H1 (cell line): Measurements from ENCODE around the gene CLDN16. TPM values are rescaled to one million over a fixed set of nuclear protein-coding genes. Genes with fewer than 3 reads are reported as not detected.

Experiments
- HDAC2 ChIP-seq, 2 experiments: fragments of 300-600 bp in 1 of 2; sonication (generic) in 1 of 2; IDR thresholded peaks; 2 replicates each; pipeline ENCODE4 v1.6.1; 2011 to 2012; ENCODE audit warnings: low read depth in 2 of 2, low read length in 2 of 2, mild to moderate bottlenecking in 2 of 2, moderate library complexity in 2 of 2, borderline replicate concordance in 1 of 2, inconsistent platforms in 1 of 2
- polyA plus RNA-seq, 7 experiments: library from polyadenylated mRNA; depleted of rRNA in 3 of 7; stranded (reverse) in 5 of 7; unstranded in 2 of 7; fragments of >200 nt in 5 of 7; fragments of 200-250 nt in 2 of 7; gene quantifications; 1 replicate in 5 of 7; 2 replicates in 1 of 7; 4 replicates in 1 of 7; pipeline versions ENCODE4 v1.2.1 to v1.2.3, GENCODE V29; 2011 to 2013; ENCODE audit warnings: missing spikeins in 2 of 7, mixed read lengths in 2 of 7
- total RNA-seq: library from RNA; stranded (reverse); fragmentation: NEBNext Ultra II Directional; extraction: Animal tissue kit (Norgen Biotek cat#: 25700); gene quantifications from 2 replicates; pipeline ENCODE4 v1.2.1, GENCODE V29; 2021

CLDN16 gene
- total and polyA plus RNA-seq, 2 of the 8 experiments (the other 6 are each of a cell fraction or from before 2014, with no cell fraction given) = not detected

DNA sequence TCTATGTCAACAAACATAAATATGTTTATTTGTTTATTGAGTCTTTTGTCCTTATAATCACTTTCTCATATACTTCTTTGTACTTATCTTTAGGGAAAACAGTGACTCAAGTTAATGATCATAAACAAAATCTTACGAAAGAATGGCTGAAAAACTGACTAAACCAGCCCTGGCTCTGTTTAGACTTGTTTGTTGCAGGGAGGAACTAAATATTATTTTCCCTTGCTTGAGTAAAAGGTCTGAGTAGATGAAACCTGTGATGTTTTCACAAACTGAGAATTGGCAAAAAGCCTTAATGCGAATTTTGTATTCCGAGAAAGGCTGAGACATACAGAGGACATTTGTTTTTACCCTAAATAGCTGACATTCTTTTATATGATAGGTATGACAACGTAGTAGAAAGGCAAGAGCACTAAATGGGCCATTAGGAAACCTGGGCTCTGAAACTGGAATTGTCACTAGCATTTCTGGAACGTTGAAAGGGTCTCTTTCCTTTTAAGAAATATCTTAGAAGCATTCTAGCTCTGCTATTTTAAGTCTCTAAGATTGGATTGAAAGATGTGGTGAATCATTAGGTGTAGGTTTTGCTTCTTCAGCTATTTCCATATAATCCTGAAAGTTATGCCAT, 18.2 kb upstream of the CLDN16 start (continued):
- TF ChIP-seq HDAC2 (IDR thresholded peaks at IDR 0.05; ENCODE audit: borderline replicate concordance in 1 of 2, low read depth in 2 of 2, low read length in 2 of 2) = no peak
- TF ChIP-seq, all 59 proteins: peak for 0
